HL-60 (cell line): ENCODE results near the gene JPH3.

Experiments used
- CTCF ChIP-seq: IDR thresholded peaks from one replicate; pipeline ENCODE4 v1.5.1; 2011; ENCODE audit warnings: low read length, control low read depth, inconsistent platforms; ENCODE audit not compliant: insufficient read depth
- GABPA ChIP-seq: IDR thresholded peaks from 2 replicates; pipeline ENCODE4 v1.6.1; 2012; ENCODE audit warnings: low read depth
- POLR2AphosphoS5 ChIP-seq: IDR thresholded peaks from 2 replicates; pipeline ENCODE4 v1.6.1; 2012; ENCODE audit warnings: low read depth
- REST ChIP-seq: IDR thresholded peaks from 2 replicates; pipeline ENCODE4 v1.6.1; 2012; ENCODE audit warnings: low read depth; ENCODE audit not compliant: insufficient replicate concordance
- SPI1 ChIP-seq: IDR thresholded peaks from 2 replicates; pipeline ENCODE4 v1.6.1; 2012; ENCODE audit warnings: low read depth, mild to moderate bottlenecking, borderline replicate concordance

GRCh38 chr16:87700406-87701077 is 98.2 kb downstream of the JPH3 start:
- no peak for TF ChIP-seq CTCF
- no peak for TF ChIP-seq REST
- no peak for TF ChIP-seq POLR2AphosphoS5
- no peak for TF ChIP-seq SPI1
- no peak for TF ChIP-seq GABPA
